ENCODE data around the gene ZNF576.

DNA sequence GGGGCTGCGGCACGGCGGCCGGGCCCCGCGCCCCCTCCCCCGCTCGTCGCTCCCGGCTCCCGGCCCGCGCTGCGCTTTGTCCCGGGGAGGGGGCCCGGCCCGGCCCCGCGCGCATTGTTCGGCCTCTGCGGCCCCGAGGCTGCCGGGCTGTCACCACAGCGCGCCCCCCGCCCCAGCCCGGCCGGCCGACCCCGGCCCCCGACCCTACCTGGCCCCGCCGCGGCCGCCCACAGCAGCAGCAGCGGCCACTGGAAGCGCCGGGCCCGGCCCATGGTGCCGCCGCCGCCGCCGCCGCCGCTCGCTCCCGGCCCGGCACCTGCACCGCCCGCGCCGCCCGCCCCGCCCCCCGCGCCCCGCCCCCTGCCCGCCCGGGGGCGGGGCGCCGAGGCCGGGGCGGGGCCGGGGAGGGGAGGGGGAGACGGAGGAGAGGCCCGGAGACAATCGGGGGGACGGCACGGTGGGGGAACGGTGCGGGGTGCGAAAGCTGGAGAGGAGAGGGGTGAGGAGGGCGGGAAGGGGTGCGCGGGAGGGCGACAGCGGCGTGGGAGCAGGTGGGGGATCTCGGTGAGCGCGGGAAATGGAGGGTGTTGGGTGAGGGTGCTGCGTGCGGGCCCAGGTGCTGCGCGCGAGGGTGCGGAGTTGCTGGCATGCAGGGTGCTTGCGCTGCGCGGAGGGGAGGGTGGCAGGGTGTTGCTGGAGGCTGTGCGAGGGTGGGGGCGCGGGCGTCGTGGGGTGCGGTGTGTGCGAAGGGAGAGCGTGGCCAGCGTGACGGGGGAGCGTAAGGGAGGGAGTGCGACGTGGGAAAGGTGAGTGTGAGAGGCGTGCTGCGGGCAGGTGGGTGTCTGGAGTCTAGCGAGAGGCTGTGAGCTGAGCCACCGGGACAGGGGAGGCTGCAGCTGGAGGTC lies 43.4 kb downstream of the ZNF576 start, which contains the start of gene CADM4:
- TF ChIP-seq, protein P1, sequence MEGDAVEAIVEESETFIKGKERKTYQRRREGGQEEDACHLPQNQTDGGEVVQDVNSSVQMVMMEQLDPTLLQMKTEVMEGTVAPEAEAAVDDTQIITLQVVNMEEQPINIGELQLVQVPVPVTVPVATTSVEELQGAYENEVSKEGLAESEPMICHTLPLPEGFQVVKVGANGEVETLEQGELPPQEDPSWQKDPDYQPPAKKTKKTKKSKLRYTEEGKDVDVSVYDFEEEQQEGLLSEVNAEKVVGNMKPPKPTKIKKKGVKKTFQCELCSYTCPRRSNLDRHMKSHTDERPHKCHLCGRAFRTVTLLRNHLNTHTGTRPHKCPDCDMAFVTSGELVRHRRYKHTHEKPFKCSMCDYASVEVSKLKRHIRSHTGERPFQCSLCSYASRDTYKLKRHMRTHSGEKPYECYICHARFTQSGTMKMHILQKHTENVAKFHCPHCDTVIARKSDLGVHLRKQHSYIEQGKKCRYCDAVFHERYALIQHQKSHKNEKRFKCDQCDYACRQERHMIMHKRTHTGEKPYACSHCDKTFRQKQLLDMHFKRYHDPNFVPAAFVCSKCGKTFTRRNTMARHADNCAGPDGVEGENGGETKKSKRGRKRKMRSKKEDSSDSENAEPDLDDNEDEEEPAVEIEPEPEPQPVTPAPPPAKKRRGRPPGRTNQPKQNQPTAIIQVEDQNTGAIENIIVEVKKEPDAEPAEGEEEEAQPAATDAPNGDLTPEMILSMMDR (IDR thresholded peaks at IDR 0.05): no peak
- TF ChIP-seq POLR2A (IDR thresholded peaks at IDR 0.05): no peak

Data from lower leg skin (tissue), 3 donors.